IMR-90 (cell line): Measurements from ENCODE around the gene CNPY2. TPM values are rescaled to one million over a fixed set of nuclear protein-coding genes. Genes with fewer than 3 reads are reported as not detected.

Experiments
- ATAC-seq: fragments of 200-7000 bp; cut with Tn5 transposase; 2 replicates; pipeline ENCODE4 v1.9.1; 2020; ENCODE audit warnings: low read depth, mild to moderate bottlenecking, moderate library complexity
- BruUV-seq: library from RNA; stranded (reverse); fragments of 400-500 nt; replicated peaks from 2 replicates; lab custom pipeline; 2021; lab: Mats Ljungman, UMichigan
- CTCF ChIA-PET: fragments of 300-600 bp; formaldehyde crosslinking; extraction: SDS; loops from one replicate; lab custom pipeline; 2021; ENCODE audit warnings: antibody characterized with exemption; lab: Yijun Ruan, JAX
- POLR2A ChIA-PET: fragments of 300-600 bp; sonication (Branson Sonifier 250); formaldehyde crosslinking; loops from one replicate; lab custom pipeline; 2022; ENCODE audit warnings: antibody characterized with exemption; ENCODE audit not compliant: unreplicated experiment; lab: Charles Lee
- DNase-seq: peaks from one replicate; pipeline ENCODE4 v3.0.0; 2013
- H2AFZ ChIP-seq: replicated peaks from 2 replicates; pipeline ENCODE3; 2013; ENCODE audit warnings: low read length, mild to moderate bottlenecking; ENCODE audit not compliant: poor library complexity
- H2AK5ac ChIP-seq: 2 replicates; pipeline ENCODE4 v1.6.1; 2013; ENCODE audit warnings: low read depth, low read length, inconsistent platforms
- H2AK9ac ChIP-seq: replicated peaks from 2 replicates; pipeline ENCODE3; 2013; ENCODE audit warnings: mild to moderate bottlenecking, low read depth, low read length, moderate library complexity; ENCODE audit not compliant: poor library complexity
- H2BK120ac ChIP-seq: 2 replicates; pipeline ENCODE4 v1.6.1; 2013; ENCODE audit warnings: low read depth, low read length, inconsistent platforms
- H2BK15ac ChIP-seq: 3 replicates; pipeline ENCODE4 v1.6.1; 2013; ENCODE audit warnings: low read depth, low read length, inconsistent platforms
- H2BK20ac ChIP-seq: 2 replicates; pipeline ENCODE4 v1.6.1; 2013; ENCODE audit warnings: low read depth, mild to moderate bottlenecking, inconsistent platforms, low read length, moderate library complexity
- H2BK5ac ChIP-seq: 2 replicates; pipeline ENCODE4 v1.6.1; 2013; ENCODE audit warnings: mild to moderate bottlenecking, low read depth, low read length, inconsistent platforms; ENCODE audit not compliant: poor library complexity, severe bottlenecking
- H3K14ac ChIP-seq: replicated peaks from 2 replicates; pipeline ENCODE4 v1.6.1; 2013; ENCODE audit warnings: low read depth, low read length, inconsistent platforms
- H3K18ac ChIP-seq: 2 replicates; pipeline ENCODE4 v1.6.1; 2013; ENCODE audit warnings: low read depth, low read length, control low read depth
- H3K23ac ChIP-seq: 2 replicates; pipeline ENCODE4 v1.6.1; 2013; ENCODE audit warnings: low read depth, low read length, inconsistent platforms
- H3K27ac ChIP-seq: 2 replicates; pipeline ENCODE4 v1.5.1; 2013; ENCODE audit warnings: mild to moderate bottlenecking, control low read depth, low read length; ENCODE audit not compliant: insufficient read depth
- H3K27me3 ChIP-seq: 2 replicates; pipeline ENCODE4 v1.6.1; 2013; ENCODE audit warnings: low read length; ENCODE audit not compliant: control insufficient read depth, insufficient read depth
- H3K36me3 ChIP-seq: 2 replicates; pipeline ENCODE4 v1.6.1; 2013; ENCODE audit warnings: low read length, mixed read lengths; ENCODE audit not compliant: control insufficient read depth, insufficient read depth
- H3K4ac ChIP-seq: 2 replicates; pipeline ENCODE4 v1.6.1; 2013; ENCODE audit warnings: low read depth, low read length, inconsistent platforms
- H3K4me1 ChIP-seq: 2 replicates; pipeline ENCODE4 v1.6.1; 2013; ENCODE audit warnings: low read length, mixed read lengths; ENCODE audit not compliant: control insufficient read depth, insufficient read depth
- H3K4me2 ChIP-seq: 2 replicates; pipeline ENCODE4 v1.6.1; 2013; ENCODE audit warnings: low read depth, mild to moderate bottlenecking, control low read depth, low read length, moderate library complexity
- H3K4me3 ChIP-seq: 2 replicates; pipeline ENCODE4 v1.5.1; 2013; ENCODE audit warnings: low read depth, mild to moderate bottlenecking, control low read depth, low read length, moderate library complexity; ENCODE audit not compliant: insufficient read depth
- H3K56ac ChIP-seq: 2 replicates; pipeline ENCODE4 v1.6.1; 2013; ENCODE audit warnings: low read length, inconsistent platforms; ENCODE audit not compliant: insufficient read depth; ENCODE audit errors: extremely low read depth
- H3K79me1 ChIP-seq, 2 experiments: 2 replicates each; pipeline ENCODE4 v1.6.1; 2013; ENCODE audit warnings: low read length in 2 of 2, inconsistent platforms in 1 of 2, low read depth in 1 of 2
- H3K9ac ChIP-seq: 2 replicates; pipeline ENCODE4 v1.6.1; 2013; ENCODE audit warnings: low read depth, low read length, control low read depth
- H3K9me1 ChIP-seq: 2 replicates; pipeline ENCODE4 v1.6.1; 2013; ENCODE audit warnings: low read length, inconsistent platforms; ENCODE audit not compliant: insufficient read depth
- H3K9me3 ChIP-seq: 2 replicates; pipeline ENCODE4 v1.6.1; 2013; ENCODE audit warnings: low read length; ENCODE audit not compliant: control insufficient read depth, insufficient read depth
- H4K20me1 ChIP-seq: 2 replicates; pipeline ENCODE4 v1.6.1; 2013; ENCODE audit warnings: low read length, inconsistent platforms; ENCODE audit not compliant: insufficient read depth
- H4K5ac ChIP-seq: 2 replicates; pipeline ENCODE4 v1.6.1; 2013; ENCODE audit warnings: mild to moderate bottlenecking, low read depth, low read length, control low read depth
- H4K8ac ChIP-seq, 2 experiments: 2 replicates each; pipeline ENCODE4 v1.6.1; 2013; ENCODE audit warnings: low read depth in 2 of 2, low read length in 2 of 2, control low read depth in 1 of 2, inconsistent platforms in 1 of 2
- H4K91ac ChIP-seq: 2 replicates; pipeline ENCODE4 v1.6.1; 2013; ENCODE audit warnings: low read depth, low read length, inconsistent platforms; ENCODE audit not compliant: insufficient read depth
- CEBPB ChIP-seq: IDR thresholded peaks from 2 replicates; pipeline ENCODE4 v1.6.1; 2012; ENCODE audit warnings: low read depth, low read length, improper control_type of control experiment
- CHD1 ChIP-seq: IDR thresholded peaks from 2 replicates; pipeline ENCODE4 v1.6.1; 2012; ENCODE audit warnings: low read depth, low read length, improper control_type of control experiment
- FOS ChIP-seq: fragments of 150-350 bp; IDR thresholded peaks from 2 replicates; pipeline ENCODE4 v1.6.1; 2016; ENCODE audit warnings: low read depth, low read length
- RAD21 ChIP-seq: IDR thresholded peaks from 2 replicates; pipeline ENCODE4 v1.6.1; 2012; ENCODE audit warnings: low read length, improper control_type of control experiment
- RCOR1 ChIP-seq: IDR thresholded peaks from 2 replicates; pipeline ENCODE4 v1.6.1; 2012; ENCODE audit warnings: mild to moderate bottlenecking, low read length, improper control_type of control experiment; ENCODE audit not compliant: insufficient replicate concordance
- WGBS, 2 experiments: methylation state at CpG; one replicate each; pipeline versions ENCODE4 v1.1.5 to v1.1.7; 2013; ENCODE audit warnings: missing lambda C conversion rate in 2 of 2; ENCODE audit not compliant: insufficient read length in 1 of 2; ENCODE audit errors: extremely low coverage in 2 of 2; 5-methylcytosine and 5-hydroxymethylcytosine counted together
- dilution Hi-C: fragments of 300-500 bp; cut with HindIII; formaldehyde crosslinking; loops from one replicate; pipeline ENCODE4 v1.14.3; 2018; ENCODE audit warnings: low sequenced_read_pairs; ENCODE audit not compliant: unreplicated experiment
- in situ Hi-C: fragments of 300-500 bp; cut with MboI; formaldehyde crosslinking; loops from 3 replicates; pipeline ENCODE4 v1.14.3; 2019; ENCODE audit warnings: low sequenced_read_pairs, inconsistent platforms, mixed read lengths
- intact Hi-C: fragments of 100-400 bp; cut with micrococcal nuclease; formaldehyde crosslinking; loops from 2 replicates; pipeline ENCODE4 v1.10.0; 2022
- polyA plus RNA-seq, 3 experiments: library from polyadenylated mRNA; depleted of rRNA; stranded (reverse); fragments of >200 nt; gene quantifications; 2 replicates each; pipeline ENCODE4 v1.2.3, GENCODE V29; 2012; ENCODE audit warnings: low replicate concordance in 1 of 3
- total RNA-seq: library from RNA; depleted of rRNA; stranded (reverse); fragments of >200 nt; gene quantifications from 2 replicates; pipeline ENCODE4 v1.2.3, GENCODE V29; 2012

The CNPY2 gene
- total and polyA plus RNA-seq, 2 of the 4 experiments (the other 2 are of a cell fraction), result 65.2 to 175 TPM

DNA sequence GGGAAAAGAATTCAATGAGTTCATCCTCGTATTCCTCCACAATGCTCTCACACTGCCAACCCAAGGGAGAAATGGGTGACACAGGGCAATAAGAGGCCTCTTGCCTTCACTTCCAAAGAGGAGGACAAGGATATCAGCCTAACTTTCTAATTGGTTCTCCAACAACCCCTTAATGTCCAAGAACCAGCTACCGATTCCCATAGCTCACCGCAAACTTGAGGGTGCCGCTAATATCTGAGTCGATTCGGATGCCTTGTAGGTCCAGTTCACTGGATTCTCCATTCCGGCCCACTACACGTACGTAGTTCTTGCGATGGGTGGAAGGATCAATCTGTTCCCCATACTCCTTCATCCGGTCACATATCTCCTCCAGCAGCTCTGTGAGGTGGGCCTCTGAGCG is 4.8 kb downstream of the CNPY2 start:
- Histone ChIP-seq H3K4me3 (no peak overlapping the region), H2AK9ac (no peak overlapping the region), H3K4me2 (no peak overlapping the region), H3K27me3 (no peaks in the 10 kb centered on the region), H4K5ac (no peak overlapping the region), H2BK15ac (no peak overlapping the region), H3K9me3 (no peaks in the 10 kb centered on the region), H2AFZ (no peak overlapping the region), H3K23ac (no peak overlapping the region), H3K36me3 (peaks cover 30% of the 10 kb centered on the region), H2BK20ac (no peak overlapping the region), H3K4ac (no peak overlapping the region), H4K20me1 (no peaks in the 10 kb centered on the region), H4K91ac (no peak overlapping the region), H3K9me1 (no peaks in the 10 kb centered on the region), H2AK5ac (no peak overlapping the region), H3K79me1 (peaks cover 11 to 26% of the 10 kb centered on the region in 2 experiments), H2BK120ac (no peak overlapping the region), H3K27ac (no peak overlapping the region), H3K18ac (no peak overlapping the region), H3K56ac (no peak overlapping the region), H3K9ac (no peak overlapping the region), H4K8ac (no peak overlapping the region), H3K4me1 (peaks cover 4% of the 10 kb centered on the region), H2BK5ac (no peak overlapping the region), H3K14ac (no peak overlapping the region)
- POLR2A ChIA-PET, result interaction anchor here (0.6 kb wide), 1 partner anchor 225 kb away, joined by 5 read pairs; no protein-coding TSS in a partner anchor
- DNase-seq (no peak), ATAC-seq (no peak)
- 98% methylated on average over 11 of the region's 12 CpGs; no CpG with 5 or more reads in 1 of the 2 experiments for WGBS, 2 experiments
- in situ Hi-C loops, result no loop called here
- dilution Hi-C loops, result no loop called here
- no TSS peak for BruUV-seq
- no peak for TF ChIP-seq CEBPB
- no peak for TF ChIP-seq FOS
- TF ChIP-seq RCOR1, result no peak
- TF ChIP-seq CHD1, result no peak
- no peak for TF ChIP-seq RAD21
- intact Hi-C loops, result no loop called here
- CTCF ChIA-PET, result no interaction called here
